AG04450 (cell line): ENCODE data around the gene BDP1. TPM values are rescaled to one million over a fixed set of nuclear protein-coding genes. Genes with fewer than 3 reads are reported as not detected.
A peak's percentile ranks its signal among the peaks of the same experiment; 100 is the strongest.
"Not testable (repeated sequence)": the region's sequence is repeated elsewhere in the genome, so short reads cannot be mapped to it uniquely, and the experiment has no call there.

Experiments
- CTCF ChIA-PET: fragments of 300-600, 350-600 bp; formaldehyde crosslinking; extraction: SDS; loops from one replicate; lab custom pipeline; 2022; ENCODE audit warnings: antibody characterized with exemption, inconsistent platforms; lab: Charles Lee
- POLR2A ChIA-PET: fragments of 350-600 bp; formaldehyde crosslinking; extraction: SDS; loops from one replicate; lab custom pipeline; 2021; ENCODE audit warnings: antibody characterized with exemption, inconsistent platforms; lab: Yijun Ruan, JAX
- DNase-seq: peaks from one replicate; pipeline ENCODE4 v3.0.0-alpha.2; 2011; ENCODE audit warnings: low read depth, low spot score
- H3K27ac ChIP-seq: one replicate; pipeline ENCODE4 v1.5.1; 2012; ENCODE audit warnings: low read depth, low read length, control low read depth
- H3K27me3 ChIP-seq: one replicate; pipeline ENCODE4 v1.6.0; 2012; ENCODE audit warnings: low read length; ENCODE audit not compliant: control insufficient read depth, insufficient read depth
- H3K4me3 ChIP-seq: 2 replicates; pipeline ENCODE4 v1.5.1; 2011; ENCODE audit warnings: mild to moderate bottlenecking, low read depth, low read length, control low read depth
- H3K9me3 ChIP-seq: 2 replicates; pipeline ENCODE4 v1.5.1; 2012; ENCODE audit warnings: low read length; ENCODE audit not compliant: control insufficient read depth, insufficient read depth
- polyA minus RNA-seq: library from RNA; depleted of rRNA, polyadenylated mRNA; stranded (reverse); fragments of >200 nt; gene quantifications from 2 replicates; pipeline ENCODE4 v1.2.3, GENCODE V29; 2011; rRNA and poly(A)+ RNA removed
- polyA plus RNA-seq: library from polyadenylated mRNA; depleted of rRNA; stranded (reverse); fragments of >200 nt; gene quantifications from 2 replicates; pipeline ENCODE4 v1.2.3, GENCODE V29; 2011; rRNA removed
- TF ChIP-seq, protein P1 (sequence below): IDR thresholded peaks from 2 replicates; pipeline ENCODE4 v1.5.1; 2011; ENCODE audit warnings: low read depth, low read length, control low read depth, inconsistent platforms

The BDP1 gene, protein sequence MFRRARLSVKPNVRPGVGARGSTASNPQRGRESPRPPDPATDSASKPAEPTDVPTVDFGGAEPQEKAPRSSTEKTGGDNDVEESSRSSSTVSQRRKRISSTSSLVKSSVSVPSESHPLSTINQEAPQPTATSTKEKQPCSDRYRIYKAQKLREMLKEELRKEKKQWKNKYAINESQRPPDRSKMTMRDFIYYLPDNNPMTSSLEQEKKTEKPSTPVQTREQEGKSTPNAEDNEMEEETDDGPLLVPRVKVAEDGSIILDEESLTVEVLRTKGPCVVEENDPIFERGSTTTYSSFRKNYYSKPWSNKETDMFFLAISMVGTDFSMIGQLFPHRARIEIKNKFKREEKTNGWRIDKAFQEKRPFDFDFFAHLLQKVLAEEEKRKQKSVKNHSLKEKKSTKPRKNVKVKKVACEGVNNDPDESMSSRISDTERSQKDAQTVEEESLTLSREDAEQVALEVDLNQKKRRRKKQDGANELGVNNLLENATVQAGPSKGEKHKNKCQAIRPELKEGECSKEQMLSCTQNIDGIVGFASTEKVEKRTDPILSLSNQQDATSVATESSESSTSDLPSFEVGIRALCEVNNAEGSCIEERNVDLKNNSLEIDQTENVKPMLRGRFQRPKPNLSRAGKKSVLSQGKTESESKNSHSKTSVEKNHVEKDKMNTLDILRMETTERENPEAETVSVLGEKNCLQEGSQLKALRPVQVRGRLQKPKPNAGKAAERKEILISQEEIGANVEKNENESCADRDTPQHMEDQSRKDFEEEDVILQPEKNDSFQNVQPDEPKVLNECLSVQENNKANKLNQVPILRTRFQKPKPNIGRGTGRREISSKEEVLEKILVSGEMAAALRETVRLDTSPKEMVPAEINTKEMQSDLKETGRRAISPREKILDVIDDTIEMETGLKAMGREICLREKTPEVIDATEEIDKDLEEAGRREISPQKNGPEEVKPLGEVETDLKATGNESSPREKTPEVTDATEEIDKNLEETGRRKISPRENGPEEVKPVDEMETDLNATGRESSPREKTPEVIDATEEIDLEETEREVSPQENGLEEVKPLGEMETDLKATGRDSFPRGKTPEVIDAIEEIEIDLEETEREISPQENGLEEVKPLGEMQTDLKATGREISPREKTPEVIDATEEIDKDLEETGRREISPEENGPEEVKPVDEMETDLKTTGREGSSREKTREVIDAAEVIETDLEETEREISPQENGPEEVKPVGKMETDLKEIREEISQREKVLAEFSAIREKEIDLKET (N-terminal part only)
- polyA plus RNA-seq = 10.5 and 14.4 TPM in 2 replicates
- 8.9 and 19.6 TPM in 2 replicates for polyA minus RNA-seq

DNA sequence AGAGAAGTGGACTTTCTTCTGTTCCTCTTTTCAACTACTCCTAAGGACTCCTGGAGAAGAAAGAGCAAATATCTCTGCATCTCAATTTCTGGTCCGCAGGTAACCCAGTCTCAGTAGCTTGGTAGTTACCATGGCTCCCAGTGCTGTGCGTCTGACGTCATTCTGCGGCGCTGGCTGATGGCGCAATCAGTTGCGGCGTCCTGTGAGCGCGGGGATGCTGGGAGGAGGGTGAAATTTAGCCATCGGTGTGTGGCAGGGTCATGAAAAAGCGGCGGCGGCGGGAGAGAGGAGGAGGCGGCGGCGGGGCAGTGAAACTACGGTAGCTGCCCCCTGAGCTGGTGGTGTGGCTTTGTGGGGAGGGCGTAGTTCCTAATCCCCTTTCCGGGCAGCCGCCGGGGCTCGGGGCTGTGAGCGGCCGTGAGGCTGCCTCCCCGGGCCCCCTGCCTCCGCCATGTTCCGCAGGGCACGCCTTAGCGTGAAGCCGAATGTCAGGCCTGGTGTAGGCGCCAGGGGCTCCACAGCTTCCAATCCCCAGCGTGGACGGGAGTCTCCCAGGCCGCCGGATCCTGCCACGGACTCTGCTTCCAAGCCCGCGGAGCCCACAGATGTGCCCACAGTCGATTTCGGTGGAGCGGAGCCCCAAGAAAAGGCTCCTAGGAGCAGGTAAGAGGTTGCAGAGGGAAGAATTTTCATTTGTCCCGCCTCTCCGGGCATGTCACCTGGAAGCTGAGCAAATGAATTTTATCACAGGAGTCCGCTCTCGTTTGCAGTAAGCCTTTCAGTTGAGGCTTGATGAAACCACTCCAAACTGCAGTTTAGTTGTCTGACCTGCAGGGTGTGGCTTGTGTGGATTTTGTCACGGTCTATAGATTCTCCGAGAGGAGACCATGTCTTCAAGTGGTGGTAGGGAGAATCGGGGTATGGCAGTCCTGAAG is at the start of gene BDP1:
Gene BDP1 (plus strand): TSS at position 225 of the 935 bp plus-strand sequence. CDS start 227 bp downstream, at position 452.
- Histone ChIP-seq H3K9me3 (no peaks in the 10 kb centered on the region; the same call in 1 of the 2 replicates), H3K4me3 (peak within 1 kb of the TSS; percentile 91), H3K27me3 (no peaks in the 10 kb centered on the region), H3K27ac (peak within 1 kb of the TSS; percentile 81)
- ChIA-PET POLR2A (interaction anchor here (0.6 to 0.7 kb wide), 2 partner anchors 18 to 101 kb away, joined by 3 to 4 read pairs; no protein-coding TSS in a partner anchor), CTCF (interaction anchor here (1.0 to 1.2 kb wide), 2 partner anchors 20 to 145 kb away, joined by 3 to 4 read pairs; no protein-coding TSS in a partner anchor)
- TF ChIP-seq, protein P1, sequence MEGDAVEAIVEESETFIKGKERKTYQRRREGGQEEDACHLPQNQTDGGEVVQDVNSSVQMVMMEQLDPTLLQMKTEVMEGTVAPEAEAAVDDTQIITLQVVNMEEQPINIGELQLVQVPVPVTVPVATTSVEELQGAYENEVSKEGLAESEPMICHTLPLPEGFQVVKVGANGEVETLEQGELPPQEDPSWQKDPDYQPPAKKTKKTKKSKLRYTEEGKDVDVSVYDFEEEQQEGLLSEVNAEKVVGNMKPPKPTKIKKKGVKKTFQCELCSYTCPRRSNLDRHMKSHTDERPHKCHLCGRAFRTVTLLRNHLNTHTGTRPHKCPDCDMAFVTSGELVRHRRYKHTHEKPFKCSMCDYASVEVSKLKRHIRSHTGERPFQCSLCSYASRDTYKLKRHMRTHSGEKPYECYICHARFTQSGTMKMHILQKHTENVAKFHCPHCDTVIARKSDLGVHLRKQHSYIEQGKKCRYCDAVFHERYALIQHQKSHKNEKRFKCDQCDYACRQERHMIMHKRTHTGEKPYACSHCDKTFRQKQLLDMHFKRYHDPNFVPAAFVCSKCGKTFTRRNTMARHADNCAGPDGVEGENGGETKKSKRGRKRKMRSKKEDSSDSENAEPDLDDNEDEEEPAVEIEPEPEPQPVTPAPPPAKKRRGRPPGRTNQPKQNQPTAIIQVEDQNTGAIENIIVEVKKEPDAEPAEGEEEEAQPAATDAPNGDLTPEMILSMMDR = no peak; the same call in 1 of the 2 replicates
- peak; percentile 73 for DNase-seq

DNA sequence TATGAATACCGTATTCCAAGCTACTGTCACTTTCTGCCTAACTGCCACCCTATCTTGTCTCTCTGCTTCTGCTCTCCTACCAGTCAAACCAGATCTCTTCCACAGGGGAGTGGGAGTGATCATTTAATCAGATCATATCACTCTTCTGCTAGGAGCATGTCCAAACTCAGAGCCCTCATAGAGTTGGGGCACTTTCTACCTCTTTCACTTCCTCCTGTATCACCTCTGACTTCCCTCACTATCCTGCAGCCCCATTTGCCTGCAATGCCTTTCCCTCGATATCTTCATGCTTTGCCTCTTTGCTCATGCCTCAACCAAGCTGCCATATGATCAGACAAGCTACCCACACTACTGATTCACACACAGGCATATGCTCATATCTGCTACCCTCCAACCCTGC is 45.4 kb upstream of the BDP1 start:
- H3K27ac ChIP-seq, POLR2A ChIA-PET, H3K27me3 ChIP-seq, H3K4me3 ChIP-seq, CTCF ChIA-PET, DNase-seq, H3K9me3 ChIP-seq: not testable (repeated sequence)

DNA sequence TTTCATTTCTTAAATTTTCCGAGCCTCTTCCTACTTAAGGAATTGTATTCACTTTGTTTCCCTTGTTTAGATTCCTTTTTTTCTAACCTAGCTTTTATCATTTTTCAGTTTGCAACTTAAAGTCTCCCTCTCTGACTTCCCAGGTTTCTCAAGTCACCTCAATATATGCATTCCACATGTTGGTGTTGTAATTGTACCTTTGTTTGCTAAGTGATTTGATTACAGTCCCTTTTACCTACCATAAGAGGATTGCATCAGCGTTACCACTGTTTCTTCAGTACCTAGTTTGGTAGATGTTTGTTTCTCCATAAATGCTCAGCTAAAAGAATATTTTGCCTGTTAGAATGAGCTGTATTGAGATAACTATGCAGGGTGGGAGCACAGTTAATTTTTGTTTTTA is 39.8 kb upstream of the BDP1 start:
- POLR2A ChIA-PET, H3K4me3 ChIP-seq, DNase-seq, H3K9me3 ChIP-seq, H3K27me3 ChIP-seq, CTCF ChIA-PET, H3K27ac ChIP-seq: not testable (repeated sequence)

DNA sequence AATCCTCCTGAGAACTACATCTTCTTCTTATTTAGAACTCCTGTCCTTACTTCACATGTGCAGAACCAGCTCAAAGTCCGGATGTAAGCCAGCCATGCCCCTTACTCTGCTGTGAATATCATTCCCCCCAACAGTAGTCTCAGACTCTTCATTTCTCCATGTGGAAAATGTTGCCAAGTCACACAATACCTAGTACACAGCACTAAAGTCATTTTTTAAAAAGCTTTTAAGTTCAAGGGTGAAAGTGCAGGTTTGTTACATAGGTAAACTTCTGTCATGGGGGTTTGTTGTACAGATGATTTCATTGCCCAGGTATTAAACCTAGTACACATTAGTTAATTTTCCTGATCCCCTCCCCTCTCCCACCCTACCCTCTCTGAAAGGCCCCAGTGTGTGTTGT is 37.4 kb upstream of the BDP1 start:
- H3K27ac ChIP-seq, CTCF ChIA-PET, H3K9me3 ChIP-seq, POLR2A ChIA-PET, DNase-seq, H3K27me3 ChIP-seq, H3K4me3 ChIP-seq: not testable (repeated sequence)

DNA sequence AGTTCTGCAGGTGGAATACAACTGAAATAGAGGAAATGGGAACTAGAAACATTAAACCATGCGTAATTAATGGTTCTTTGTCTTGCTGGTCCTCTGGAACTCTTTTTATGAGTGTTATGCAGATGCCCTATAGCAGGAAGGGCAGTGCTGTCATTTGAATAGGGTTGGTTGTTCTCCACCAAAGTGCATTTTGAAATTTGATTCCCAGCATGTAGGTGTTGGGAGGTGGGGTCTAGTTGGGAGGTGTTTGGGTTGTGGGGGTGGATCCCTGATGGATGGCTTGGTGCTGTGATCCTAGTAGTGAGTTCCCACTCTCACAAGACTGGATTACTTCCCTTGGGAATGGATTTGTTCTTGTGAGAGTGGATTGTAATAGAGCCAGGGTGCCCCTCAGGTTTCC is 34.2 kb upstream of the BDP1 start:
- H3K9me3 ChIP-seq, H3K4me3 ChIP-seq, POLR2A ChIA-PET, DNase-seq, H3K27ac ChIP-seq, CTCF ChIA-PET, H3K27me3 ChIP-seq: not testable (repeated sequence)

DNA sequence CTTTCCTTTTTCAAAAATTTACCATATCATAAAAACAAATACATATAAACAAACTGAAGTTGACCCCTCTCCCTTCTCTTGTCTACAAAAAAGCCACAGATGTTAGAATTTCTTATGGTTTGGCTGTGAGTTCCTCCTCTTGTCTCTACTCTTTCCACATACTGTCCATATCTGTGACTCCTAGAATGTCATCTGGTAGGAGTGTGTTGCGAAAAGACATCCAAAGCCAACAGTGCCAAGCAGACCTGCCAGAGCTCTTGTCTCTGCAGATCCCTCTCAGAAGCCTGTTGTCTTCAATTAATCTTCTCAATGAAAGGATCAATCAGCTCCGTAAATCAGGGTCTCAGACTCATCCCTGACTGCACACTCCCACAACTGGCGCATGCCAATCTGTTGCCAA is 31.6 kb upstream of the BDP1 start:
- CTCF ChIA-PET, DNase-seq, H3K4me3 ChIP-seq, POLR2A ChIA-PET, H3K27ac ChIP-seq, H3K27me3 ChIP-seq, H3K9me3 ChIP-seq: not testable (repeated sequence)

DNA sequence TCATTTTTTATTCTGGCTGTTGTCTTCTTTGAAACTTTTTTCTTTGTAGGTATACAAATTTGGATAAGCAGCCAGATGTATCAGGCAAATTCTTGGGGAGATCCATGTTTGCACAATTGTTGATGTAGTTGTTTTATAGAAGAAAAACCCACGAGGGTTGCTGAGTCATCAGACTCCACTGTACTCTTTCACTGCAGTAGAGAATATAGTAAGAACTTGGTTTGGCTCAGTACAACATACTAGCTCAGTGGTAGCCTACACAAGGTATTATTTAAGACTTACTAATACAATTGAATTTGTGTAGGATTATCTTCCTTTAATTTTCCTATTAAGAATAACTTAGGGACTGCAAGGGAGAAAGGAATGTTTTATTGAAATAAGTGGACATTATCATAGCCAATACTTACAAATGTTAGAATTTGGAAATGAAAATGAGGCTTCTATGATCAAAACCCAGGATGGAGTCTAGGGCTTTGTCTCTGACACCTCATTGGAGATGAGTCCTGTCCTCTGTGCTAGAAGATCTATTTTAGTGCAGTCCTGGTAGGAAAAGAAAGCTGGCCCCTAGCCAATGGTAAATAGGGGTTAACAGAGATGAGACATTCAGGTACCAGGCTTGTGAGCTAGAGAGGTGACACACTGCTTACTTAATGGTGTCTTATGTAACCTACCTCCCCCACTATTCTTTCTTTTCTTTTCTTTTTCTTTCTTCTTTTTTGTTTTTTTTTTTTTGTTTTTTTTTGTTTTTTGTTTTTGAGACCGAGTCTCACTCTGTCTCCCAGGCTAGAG is 28.6 kb upstream of the BDP1 start:
- H3K9me3 ChIP-seq, H3K4me3 ChIP-seq, DNase-seq, H3K27me3 ChIP-seq, H3K27ac ChIP-seq, CTCF ChIA-PET, POLR2A ChIA-PET: not testable (repeated sequence)

DNA sequence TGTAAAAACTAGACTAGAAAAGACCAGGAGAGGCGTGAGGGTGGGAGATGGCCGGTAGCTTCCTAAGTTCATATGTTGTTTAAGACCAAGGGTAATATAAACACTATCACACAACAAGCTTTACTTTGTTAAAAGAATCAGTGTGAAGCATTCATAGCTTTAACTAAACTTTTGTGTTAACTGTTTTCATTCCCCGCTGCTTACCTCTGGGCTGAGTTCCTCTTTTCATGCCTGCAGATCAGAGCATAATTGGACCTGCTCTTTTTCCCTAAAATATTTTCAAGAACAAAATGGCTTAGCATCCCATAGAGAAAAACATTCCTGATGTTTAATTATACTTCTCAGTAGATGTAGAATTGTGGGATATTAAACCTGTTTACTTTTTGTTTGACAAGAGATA is 23.0 kb upstream of the BDP1 start:
- DNase-seq, H3K27ac ChIP-seq, H3K9me3 ChIP-seq, POLR2A ChIA-PET, H3K27me3 ChIP-seq, H3K4me3 ChIP-seq, CTCF ChIA-PET: not testable (repeated sequence)

DNA sequence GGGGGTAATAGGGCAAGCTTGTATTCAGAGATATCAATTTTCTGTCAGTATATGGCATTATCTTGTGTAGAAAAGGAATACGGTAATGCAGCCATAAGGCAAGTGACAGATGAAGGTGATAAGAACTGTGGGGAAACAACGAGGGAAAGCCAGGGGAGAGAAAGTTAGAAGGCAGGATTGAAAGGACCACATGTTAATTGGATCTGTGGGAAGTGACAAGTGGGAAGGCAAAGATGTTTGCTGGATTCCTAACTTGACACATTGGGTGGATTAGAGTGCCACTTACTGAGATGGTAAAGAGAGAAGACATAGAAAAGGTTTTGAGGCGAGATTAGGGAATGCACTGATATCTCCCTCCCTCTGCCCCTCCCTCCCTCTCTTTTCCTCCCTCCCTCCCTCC is 20.6 kb upstream of the BDP1 start:
- DNase-seq, H3K4me3 ChIP-seq, H3K27me3 ChIP-seq, POLR2A ChIA-PET, H3K9me3 ChIP-seq, CTCF ChIA-PET, H3K27ac ChIP-seq: not testable (repeated sequence)
